ENCODE measurements around the gene PRPF39. TPM values are rescaled to one million over a fixed set of nuclear protein-coding genes. Genes with fewer than 3 reads are reported as not detected.
A peak's percentile ranks its signal among the peaks of the same experiment; 100 is the strongest.

Gene PRPF39
- total RNA-seq (35.6 TPM), polyA plus RNA-seq (ENCODE audit: insufficient read depth, low read depth, low replicate concordance) (15.4 TPM)
- long read RNA-seq, donor 1, partial matches to known transcripts = 0 of 3 reads
- long read RNA-seq, donor 1, other reads (novel, unspliced or antisense) = 0 of 3 reads
- long read RNA-seq, donor 2, partial matches to known transcripts = 231 of 337 reads
- long read RNA-seq, donor 2, other reads (novel, unspliced or antisense) = 104 of 337 reads
- long read RNA-seq, donor 3, partial matches to known transcripts = 5 of 8 reads
- long read RNA-seq, donor 3, other reads (novel, unspliced or antisense) = 0 of 8 reads
- long read RNA-seq, donor 4 = 0 reads
- long read RNA-seq, donor 5 = 0 reads
- long read RNA-seq, donor 6, partial matches to known transcripts = 0 of 8 reads
- long read RNA-seq, donor 6, other reads (novel, unspliced or antisense) = 0 of 8 reads
- long read RNA-seq, donor 7, partial matches to known transcripts = 1 of 19 reads
- long read RNA-seq, donor 7, other reads (novel, unspliced or antisense) = 10 of 19 reads
- long read RNA-seq, donor 8, partial matches to known transcripts = 5 of 7 reads
- long read RNA-seq, donor 8, other reads (novel, unspliced or antisense) = 0 of 7 reads
- long read RNA-seq, donor 9, partial matches to known transcripts = 16 of 16 reads
- long read RNA-seq, donor 9, other reads (novel, unspliced or antisense) = 0 of 16 reads
- long read RNA-seq, donor 10, partial matches to known transcripts = 0 of 4 reads
- long read RNA-seq, donor 10, other reads (novel, unspliced or antisense) = 0 of 4 reads

DNA sequence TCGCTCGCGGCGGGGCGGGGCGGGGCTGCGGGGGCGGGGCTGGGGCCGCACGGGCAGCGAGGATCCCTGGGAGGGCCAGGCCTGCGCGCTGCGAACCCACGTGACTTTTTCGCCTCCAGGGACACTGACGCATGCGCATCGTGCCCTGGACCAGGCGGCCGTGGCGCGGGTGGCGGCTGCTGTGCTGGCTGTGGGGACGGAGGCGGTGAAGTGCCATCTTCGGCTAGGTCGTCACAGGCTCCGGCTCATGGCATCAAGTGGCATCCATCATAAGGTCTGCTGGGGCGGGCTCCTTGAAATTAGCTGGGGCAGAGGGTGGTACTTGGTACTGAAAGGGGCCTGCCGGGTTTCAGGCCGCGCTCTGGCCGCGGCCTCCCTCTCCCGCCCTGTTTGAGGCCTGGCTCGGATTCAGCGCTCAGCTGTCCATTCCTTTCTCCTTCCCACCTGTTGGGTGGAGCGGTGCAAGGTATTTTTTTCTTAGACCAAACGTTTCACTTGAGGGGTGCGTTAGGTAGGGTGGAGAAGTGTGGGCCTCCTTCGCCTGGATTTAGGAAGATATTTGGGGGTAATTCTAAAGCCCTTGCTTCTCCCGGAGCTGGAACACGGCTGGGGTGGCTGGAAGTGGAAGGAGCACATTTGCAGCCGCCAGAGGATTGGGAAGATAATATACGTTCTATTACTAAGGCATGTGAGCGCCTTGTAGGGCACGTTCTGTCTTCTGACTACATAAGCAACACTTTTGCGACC, at the start of gene PRPF39:
Gene PRPF39, plus strand, starts transcription at position 141 of the 747 bp plus-strand sequence. CDS start 11,124 bp downstream, outside the sequence.
- peaks cover 0 to 15% (median 6%) of the 10 kb centered on the region in 3 donors for H3K4me1 ChIP-seq (ENCODE audit: control insufficient read depth in 2 of 3, insufficient read depth in 2 of 3, low read depth in 1 of 3, low read length in 3 of 3)
- H3K27me3 ChIP-seq (ENCODE audit: control insufficient read depth, insufficient read depth, low read length) = no peaks in the 10 kb centered on the region
- no peak for FAIRE-seq
- intact Hi-C loops (cut with DNase I) = no loop called here
- peak within 1 kb of the TSS; percentile 80 to 97 (median 91) for H3K4me3 ChIP-seq (ENCODE audit: low read length in 3 of 3)
- no peaks in the 10 kb centered on the region for H3K36me3 ChIP-seq (ENCODE audit: control insufficient read depth in 2 of 3, insufficient read depth in 3 of 3, low read length in 3 of 3)
- TF ChIP-seq, protein P1, sequence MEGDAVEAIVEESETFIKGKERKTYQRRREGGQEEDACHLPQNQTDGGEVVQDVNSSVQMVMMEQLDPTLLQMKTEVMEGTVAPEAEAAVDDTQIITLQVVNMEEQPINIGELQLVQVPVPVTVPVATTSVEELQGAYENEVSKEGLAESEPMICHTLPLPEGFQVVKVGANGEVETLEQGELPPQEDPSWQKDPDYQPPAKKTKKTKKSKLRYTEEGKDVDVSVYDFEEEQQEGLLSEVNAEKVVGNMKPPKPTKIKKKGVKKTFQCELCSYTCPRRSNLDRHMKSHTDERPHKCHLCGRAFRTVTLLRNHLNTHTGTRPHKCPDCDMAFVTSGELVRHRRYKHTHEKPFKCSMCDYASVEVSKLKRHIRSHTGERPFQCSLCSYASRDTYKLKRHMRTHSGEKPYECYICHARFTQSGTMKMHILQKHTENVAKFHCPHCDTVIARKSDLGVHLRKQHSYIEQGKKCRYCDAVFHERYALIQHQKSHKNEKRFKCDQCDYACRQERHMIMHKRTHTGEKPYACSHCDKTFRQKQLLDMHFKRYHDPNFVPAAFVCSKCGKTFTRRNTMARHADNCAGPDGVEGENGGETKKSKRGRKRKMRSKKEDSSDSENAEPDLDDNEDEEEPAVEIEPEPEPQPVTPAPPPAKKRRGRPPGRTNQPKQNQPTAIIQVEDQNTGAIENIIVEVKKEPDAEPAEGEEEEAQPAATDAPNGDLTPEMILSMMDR (IDR thresholded peaks at IDR 0.05; ENCODE audit: borderline replicate concordance, extremely low read depth, insufficient read depth) = no peak
- peak within 1 kb of the TSS; percentile 75 to 98 (median 77) for H3K9ac ChIP-seq (ENCODE audit: low read length in 3 of 3)
- H3K9me3 ChIP-seq (ENCODE audit: control insufficient read depth in 2 of 3, insufficient read depth in 1 of 3, low read length in 3 of 3) = no peaks in the 10 kb centered on the region
- peak; percentile 96 to 98 (median 97) for DNase-seq
- peak within 1 kb of the TSS; percentile 66 to 86 for H3K27ac ChIP-seq (ENCODE audit: low read depth in 2 of 2, low read length in 2 of 2)

GRCh38 chr14:45034730-45035129, 49.2 kb upstream of the PRPF39 start:
- intact Hi-C loops (cut with DNase I) = no loop called here
- H3K36me3 ChIP-seq (ENCODE audit: control insufficient read depth in 2 of 3, insufficient read depth in 3 of 3, low read length in 3 of 3) = peaks cover 2 to 22% (median 14%) of the 10 kb centered on the region in 3 donors
- FAIRE-seq = no peak

GRCh38 chr14:45038256-45038655, 45.7 kb upstream of the PRPF39 start:
- Histone ChIP-seq H3K9ac (ENCODE audit: low read length in 3 of 3) (no peak overlapping the region), H3K9me3 (ENCODE audit: control insufficient read depth in 2 of 3, insufficient read depth in 1 of 3, low read length in 3 of 3) (no peaks in the 10 kb centered on the region), H3K4me1 (ENCODE audit: control insufficient read depth in 2 of 3, insufficient read depth in 2 of 3, low read depth in 1 of 3, low read length in 3 of 3) (no peaks in the 10 kb centered on the region), H3K27me3 (ENCODE audit: control insufficient read depth, insufficient read depth, low read length) (no peaks in the 10 kb centered on the region), H3K36me3 (ENCODE audit: control insufficient read depth in 2 of 3, insufficient read depth in 3 of 3, low read length in 3 of 3) (peaks cover 2 to 22% (median 12%) of the 10 kb centered on the region in 3 donors), H3K4me3 (ENCODE audit: low read length in 3 of 3) (no peak overlapping the region), H3K27ac (ENCODE audit: low read depth in 2 of 2, low read length in 2 of 2) (no peak overlapping the region)
- TF ChIP-seq, protein P1 (IDR thresholded peaks at IDR 0.05; ENCODE audit: borderline replicate concordance, extremely low read depth, insufficient read depth) = no peak
- FAIRE-seq = no peak
- intact Hi-C loops (cut with DNase I) = no loop called here
- DNase-seq = no peak

More at GRCh38 chr14:45034730-45035129, 49.2 kb upstream of the PRPF39 start:
- Histone ChIP-seq H3K4me1 (ENCODE audit: control insufficient read depth in 2 of 3, insufficient read depth in 2 of 3, low read depth in 1 of 3, low read length in 3 of 3) (no peaks in the 10 kb centered on the region), H3K27me3 (ENCODE audit: control insufficient read depth, insufficient read depth, low read length) (no peaks in the 10 kb centered on the region), H3K4me3 (ENCODE audit: low read length in 3 of 3) (no peak overlapping the region), H3K9ac (ENCODE audit: low read length in 3 of 3) (no peak overlapping the region), H3K9me3 (ENCODE audit: control insufficient read depth in 2 of 3, insufficient read depth in 1 of 3, low read length in 3 of 3) (no peaks in the 10 kb centered on the region), H3K27ac (ENCODE audit: low read depth in 2 of 2, low read length in 2 of 2) (no peak overlapping the region)
- TF ChIP-seq, protein P1 (IDR thresholded peaks at IDR 0.05; ENCODE audit: borderline replicate concordance, extremely low read depth, insufficient read depth) = no peak
- no peak for DNase-seq
